HepG2 (cell line): ENCODE results near the gene SLC13A2. TPM values are rescaled to one million over a fixed set of nuclear protein-coding genes. Genes with fewer than 3 reads are reported as not detected.
"Not testable (repeated sequence)": the region's sequence is repeated elsewhere in the genome, so short reads cannot be mapped to it uniquely, and the experiment has no call there.

Source experiments
- ATAC-seq: fragments of 200-7000 bp; cut with Tn5 transposase; 3 replicates; pipeline ENCODE4 v1.9.1; 2020; ENCODE audit warnings: mild to moderate bottlenecking, moderate library complexity
- BruUV-seq: library from RNA; stranded (reverse); fragments of 400-500 nt; replicated peaks from 2 replicates; lab custom pipeline; 2021; lab: Mats Ljungman, UMichigan
- CTCF ChIA-PET: fragments of 300-600 bp; formaldehyde crosslinking; extraction: SDS; loops from one replicate; lab custom pipeline; 2021; ENCODE audit warnings: low total read pairs, inconsistent platforms, low intra/inter-chr PET ratio; lab: Yijun Ruan, JAX
- POLR2A ChIA-PET: fragments of 350-600 bp; sonication (Branson Sonifier 250); formaldehyde crosslinking; loops from one replicate; lab custom pipeline; 2020; ENCODE audit warnings: antibody characterized with exemption, inconsistent platforms; lab: Yijun Ruan, JAX
- DNase-seq: peaks from one replicate; pipeline ENCODE4 v3.0.0-alpha.2; 2015; ENCODE audit warnings: low spot score
- FAIRE-seq: peaks from 3 replicates; lab custom pipeline; 2011; peaks lifted over from hg19 to GRCh38; lab: Jason Lieb, UNC
- H2AFZ ChIP-seq: one replicate; pipeline ENCODE4 v1.6.1; 2011; ENCODE audit warnings: low read length, inconsistent platforms
- H3K27ac ChIP-seq: fragments of 300-600 bp; 3 replicates; pipeline ENCODE4 v1.8.0; 2011; ENCODE audit warnings: mixed run types, mild to moderate bottlenecking, mixed read lengths, low read length, inconsistent platforms; ENCODE audit not compliant: insufficient read depth; ENCODE audit errors: extremely low read length
- H3K27me3 ChIP-seq, 2 experiments: fragments of 200-600 bp in 1 of 2; 2 replicates in 1 of 2; 3 replicates in 1 of 2; pipeline versions ENCODE4 v1.6.0 to v1.8.0; 2011; ENCODE audit warnings: low read length in 2 of 2, mild to moderate bottlenecking in 2 of 2, moderate library complexity in 2 of 2, inconsistent platforms in 1 of 2; ENCODE audit not compliant: insufficient read depth in 2 of 2, control insufficient read depth in 1 of 2
- H3K36me3 ChIP-seq, 2 experiments: fragments of 200-600 bp in 1 of 2; replicated peaks in 1 of 2; 2 replicates in 1 of 2; 3 replicates in 1 of 2; pipeline versions ENCODE4 v1.5.1 to v1.8.0; 2011; ENCODE audit warnings: low read length in 2 of 2, inconsistent platforms in 1 of 2; ENCODE audit not compliant: insufficient read depth in 2 of 2, control insufficient read depth in 1 of 2
- H3K4me1 ChIP-seq: 2 replicates; pipeline ENCODE4 v1.5.1; 2012; ENCODE audit warnings: low read length, inconsistent platforms; ENCODE audit not compliant: insufficient read depth
- H3K4me2 ChIP-seq: 2 replicates; pipeline ENCODE4 v1.6.0; 2011; ENCODE audit warnings: low read depth, low read length, inconsistent platforms
- H3K4me3 ChIP-seq, 3 experiments: fragments of 200-600 bp in 1 of 3; sonication (generic), shearing (Covaris generic) in 1 of 3; replicated peaks in 1 of 3; 2 replicates each; pipeline ENCODE4 v1.5.1; 2011 to 2016; ENCODE audit warnings: low read length in 3 of 3, inconsistent platforms in 2 of 3, low read depth in 2 of 3, mild to moderate bottlenecking in 2 of 3, control low read depth in 1 of 3, mixed read lengths in 1 of 3; ENCODE audit not compliant: insufficient read depth in 1 of 3
- H3K79me2 ChIP-seq: one replicate; pipeline ENCODE4 v1.6.1; 2011; ENCODE audit warnings: low read length, inconsistent platforms; ENCODE audit not compliant: insufficient read depth
- H3K9ac ChIP-seq: 2 replicates; pipeline ENCODE4 v1.6.0; 2011; ENCODE audit warnings: mild to moderate bottlenecking, low read depth, low read length, inconsistent platforms; ENCODE audit not compliant: insufficient read depth
- H3K9me3 ChIP-seq: 2 replicates; pipeline ENCODE4 v1.5.1; 2012; ENCODE audit warnings: mild to moderate bottlenecking, low read length
- H4K20me1 ChIP-seq: 2 replicates; pipeline ENCODE4 v1.6.0; 2011; ENCODE audit warnings: inconsistent platforms, mild to moderate bottlenecking, low read length, moderate library complexity; ENCODE audit not compliant: insufficient read depth
- AFF4 ChIP-seq: sonication (generic); formaldehyde crosslinking; IDR thresholded peaks from 2 replicates; pipeline ENCODE4 v1.4.0; 2020; ENCODE audit warnings: missing genetic modification reagents
- GRHL1 ChIP-seq: sonication (generic); formaldehyde crosslinking; conservative IDR thresholded peaks from 2 replicates; pipeline ENCODE4 v1.8.0; 2022; ENCODE audit warnings: missing genetic modification reagents
- HNF1B ChIP-seq: sonication (generic); formaldehyde crosslinking; IDR thresholded peaks from 2 replicates; pipeline ENCODE4 v1.5.1; 2020; ENCODE audit warnings: mild to moderate bottlenecking, moderate library complexity, missing genetic modification reagents
- KAT7 ChIP-seq: IDR thresholded peaks from 2 replicates; pipeline ENCODE4 v1.6.1; 2018; ENCODE audit warnings: borderline replicate concordance, missing compliant biosample characterization
- NPAS2 ChIP-seq: sonication (generic); formaldehyde crosslinking; IDR thresholded peaks from 2 replicates; pipeline ENCODE4 v1.8.0; 2022; ENCODE audit warnings: mild to moderate bottlenecking, missing genetic modification reagents, borderline replicate concordance
- NR0B2 ChIP-seq: sonication (generic); formaldehyde crosslinking; IDR thresholded peaks from 2 replicates; pipeline ENCODE4 v1.4.0; 2020; ENCODE audit warnings: mild to moderate bottlenecking, missing genetic modification reagents
- ZBTB7A ChIP-seq: sonication (generic); formaldehyde crosslinking; IDR thresholded peaks from 2 replicates; pipeline ENCODE4 v1.8.0; 2022; ENCODE audit warnings: mild to moderate bottlenecking, missing genetic modification reagents
- ZNF776 ChIP-seq: sonication (generic); formaldehyde crosslinking; IDR thresholded peaks from 2 replicates; pipeline ENCODE4 v1.4.0; 2020; ENCODE audit warnings: mild to moderate bottlenecking, missing genetic modification reagents
- ZNF781 ChIP-seq: sonication (generic); formaldehyde crosslinking; IDR thresholded peaks from 2 replicates; pipeline ENCODE4 v1.5.1; 2020; ENCODE audit warnings: borderline replicate concordance, mild to moderate bottlenecking, missing genetic modification reagents; ENCODE audit errors: not compliant biosample characterization
- WGBS: methylation state at CpG from one replicate; pipeline ENCODE4 v1.1.6; 2017; ENCODE audit warnings: low lambda C conversion rate; 5-methylcytosine and 5-hydroxymethylcytosine counted together
- in situ Hi-C: cut with HindIII; loops from 2 replicates; pipeline ENCODE4 v1.10.0; 2017; ENCODE audit warnings: low pct_unique_long_range_greater_than_20kb; ENCODE audit not compliant: extremely low pct_ligation_motif_present
- intact Hi-C: fragments of 100-400 bp; cut with micrococcal nuclease; formaldehyde crosslinking; loops from one replicate; pipeline ENCODE4 v1.10.0; 2022; ENCODE audit not compliant: unreplicated experiment
- polyA plus RNA-seq, 8 experiments: library from polyadenylated mRNA; depleted of rRNA in 3 of 8; stranded (reverse) in 7 of 8; unstranded in 1 of 8; fragments of >200 nt; fragmentation: Illumina TruSeq in 4 of 8; extraction: Trizol in 4 of 8; gene quantifications; 2 replicates each; pipeline versions ENCODE4 v1.2.1 to v1.2.3, GENCODE V29; 2011 to 2016; ENCODE audit warnings: low read depth in 4 of 8, missing spikeins in 1 of 8, mixed read lengths in 1 of 8; ENCODE audit not compliant: insufficient read depth in 1 of 8
- total RNA-seq, 5 experiments: library from RNA; depleted of rRNA; stranded (reverse); fragments of >200 nt; fragmentation: Illumina TruSeq; extraction: Trizol; gene quantifications; 2 replicates each; pipeline ENCODE4 v1.2.3, GENCODE V29; 2016; ENCODE audit warnings: low read depth in 1 of 5

SLC13A2 gene
- total and polyA plus RNA-seq, 2 of the 13 experiments (the other 11 are each of a cell fraction or from before 2014, with no cell fraction given), result 0.07 TPM; not detected in 1

- Histone ChIP-seq H3K4me1 (peaks cover 21% of the 10 kb centered on the region), H3K27me3 (peaks cover 0 to 24% of the 10 kb centered on the region in 2 experiments; a peak in 2 of 5 replicates)
- ATAC-seq, H2AFZ ChIP-seq, DNase-seq, H3K9ac ChIP-seq, H3K4me2 ChIP-seq, in situ Hi-C loops, H3K27ac ChIP-seq, intact Hi-C loops, H3K79me2 ChIP-seq, FAIRE-seq, H4K20me1 ChIP-seq, H3K4me3 ChIP-seq, H3K9me3 ChIP-seq, BruUV-seq, POLR2A ChIA-PET, CTCF ChIA-PET, H3K36me3 ChIP-seq: not testable (repeated sequence)
- WGBS, result 64% methylated on average over 20 of the region's 20 CpGs
Observed at GRCh38 chr17:28468033-28468735, 5.3 kb upstream of the SLC13A2 start.

GRCh38 chr17:28468781-28469180 lies 4.7 kb upstream of the SLC13A2 start:
- no peak for DNase-seq
- Histone ChIP-seq H4K20me1 (no peaks in the 10 kb centered on the region), H3K27ac (no peak overlapping the region), H3K36me3 (no peaks in the 10 kb centered on the region), H3K79me2 (no peaks in the 10 kb centered on the region), H3K27me3 (peaks cover 0 to 24% of the 10 kb centered on the region in 2 experiments; a peak in 2 of 5 replicates), H3K9me3 (no peaks in the 10 kb centered on the region), H3K4me3 (no peak overlapping the region), H3K4me2 (no peak overlapping the region), H3K4me1 (peaks cover 27% of the 10 kb centered on the region), H2AFZ (no peak overlapping the region), H3K9ac (no peak overlapping the region)
- in situ Hi-C loops, result no loop called here
- ATAC-seq, result no peak
- intact Hi-C loops, result no loop called here
- BruUV-seq, result no TSS peak
- CTCF ChIA-PET, result no interaction called here
- FAIRE-seq, result no peak
- POLR2A ChIA-PET, result no interaction called here
- TF ChIP-seq HNF1B (CRISPR knock-in tag) (no peak), GRHL1 (CRISPR knock-in tag) (no peak), ZNF776 (CRISPR knock-in tag) (no peak), KAT7 (CRISPR knock-in tag) (no peak), AFF4 (CRISPR knock-in tag) (no peak), ZBTB7A (no peak), NR0B2 (CRISPR knock-in tag) (no peak), NPAS2 (CRISPR knock-in tag) (no peak), ZNF781 (no peak)
